HG02588 (cell line): ENCODE results near the gene TSPAN5.

Experiments
- ATAC-seq: cut with Tn5 transposase; IDR thresholded peaks from one replicate; pipeline ENCODE4 v1.9.1; 2021; ENCODE audit warnings: mild to moderate bottlenecking, moderate library complexity; ENCODE audit not compliant: unreplicated experiment

The TSPAN5 gene

GRCh38 chr4:98673978-98674377 is 15.6 kb upstream of the TSPAN5 start:
- ATAC-seq = no peak

- no peak for ATAC-seq
Measured at GRCh38 chr4:98673288-98673644, 14.9 kb upstream of the TSPAN5 start.

GRCh38 chr4:98672583-98673287 is 14.3 kb upstream of the TSPAN5 start:
- ATAC-seq = no peak

GRCh38 chr4:98671131-98671530 is 12.7 kb upstream of the TSPAN5 start:
- ATAC-seq = no peak

GRCh38 chr4:98670186-98670585 is 11.8 kb upstream of the TSPAN5 start:
- no peak for ATAC-seq

- no peak for ATAC-seq
Measured at GRCh38 chr4:98669577-98669976, 11.2 kb upstream of the TSPAN5 start.

- no peak for ATAC-seq
Measured at GRCh38 chr4:98664959-98665358, 6.5 kb upstream of the TSPAN5 start.

- ATAC-seq = peak; percentile 69
Measured at GRCh38 chr4:98663226-98664006, 5.0 kb upstream of the TSPAN5 start.

- no peak for ATAC-seq
Measured at GRCh38 chr4:98662626-98663225, 4.3 kb upstream of the TSPAN5 start.

GRCh38 chr4:98662055-98662453 is 3.6 kb upstream of the TSPAN5 start:
- ATAC-seq = no peak

GRCh38 chr4:98661371-98662054 is 3.1 kb upstream of the TSPAN5 start:
- ATAC-seq = no peak

- ATAC-seq = no peak
Measured at GRCh38 chr4:98659741-98660462, 1.5 kb upstream of the TSPAN5 start.

- ATAC-seq = no peak
Measured at GRCh38 chr4:98659106-98659592, 738 bp upstream of the TSPAN5 start.

- peak; percentile 2 for ATAC-seq
Measured at GRCh38 chr4:98657531-98658286, 702 bp downstream of the TSPAN5 start.

- no peak for ATAC-seq
Measured at GRCh38 chr4:98656886-98657285, 1.5 kb downstream of the TSPAN5 start.

GRCh38 chr4:98656443-98656842 is 2.0 kb downstream of the TSPAN5 start:
- no peak for ATAC-seq

GRCh38 chr4:98653890-98654867 is 4.2 kb downstream of the TSPAN5 start:
- no peak for ATAC-seq

- no peak for ATAC-seq
Measured at GRCh38 chr4:98652996-98653395, 5.4 kb downstream of the TSPAN5 start.

- ATAC-seq = no peak
Measured at GRCh38 chr4:98648602-98649001, 9.8 kb downstream of the TSPAN5 start.
